T-cell (primary cell): ENCODE data around the gene SORCS3. TPM values are rescaled to one million over a fixed set of nuclear protein-coding genes. Genes with fewer than 3 reads are reported as not detected.

Experiments used
- ATAC-seq, 4 experiments: fragments of 200-7000 bp in 3 of 4; fragments of 150-1000 bp in 1 of 4; cut with Tn5 transposase; replicated peaks in 1 of 4; 1 replicate in 3 of 4; 2 replicates in 1 of 4; pipeline ENCODE4 v1.10.0; 2021; ENCODE audit warnings: moderate library complexity in 3 of 4, mild to moderate bottlenecking in 2 of 4, moderate number of reproducible peaks in 1 of 4
- CTCF ChIA-PET, 2 donors: fragments of 300-600 bp; sonication (Branson Sonifier 250); formaldehyde crosslinking; loops; one replicate each; lab custom pipeline; 2022; ENCODE audit warnings: antibody characterized with exemption in 2 of 2; lab: Charles Lee
- POLR2A ChIA-PET, 2 donors: fragments of 300-600 bp; sonication (Branson Sonifier 250); formaldehyde crosslinking; loops; one replicate each; lab custom pipeline; 2022; ENCODE audit warnings: antibody characterized with exemption in 2 of 2; lab: Charles Lee
- DNase-seq, 35 experiments: peaks; one replicate each; pipeline versions ENCODE4 v3.0.0 to v3.0.0-alpha.2; 2013 to 2023
- H3K27ac ChIP-seq: one replicate; pipeline ENCODE4 v1.5.1; 2013; ENCODE audit warnings: low read length
- H3K27me3 ChIP-seq, 2 experiments: replicated peaks in 1 of 2; 1 replicate in 1 of 2; 2 replicates in 1 of 2; pipeline versions ENCODE4 v1.6.1 to v1.7.0; 2013; ENCODE audit warnings: low read length in 1 of 2, mixed read lengths in 1 of 2; ENCODE audit not compliant: control insufficient read depth in 2 of 2, insufficient read depth in 2 of 2; ENCODE audit errors: extremely low read depth in 1 of 2
- H3K36me3 ChIP-seq, 2 donors: 1 replicate in 1 of 2; 2 replicates in 1 of 2; pipeline versions ENCODE4 v1.6.1 to v1.7.0; 2013; ENCODE audit warnings: low read length in 1 of 2; ENCODE audit not compliant: control insufficient read depth in 2 of 2, insufficient read depth in 1 of 2; ENCODE audit errors: extremely low read depth in 1 of 2
- H3K4me1 ChIP-seq, 2 experiments: 1 replicate in 1 of 2; 2 replicates in 1 of 2; pipeline versions ENCODE4 v1.6.1 to v1.7.0; 2013; ENCODE audit warnings: low read length in 2 of 2, mixed read lengths in 1 of 2; ENCODE audit not compliant: insufficient read depth in 2 of 2, control insufficient read depth in 1 of 2; ENCODE audit errors: extremely low read depth in 1 of 2
- H3K4me3 ChIP-seq, 2 donors: 1 replicate in 1 of 2; 2 replicates in 1 of 2; pipeline versions ENCODE4 v1.5.1 to v1.7.0; 2013; ENCODE audit warnings: mild to moderate bottlenecking in 2 of 2, low read length in 1 of 2, moderate library complexity in 1 of 2; ENCODE audit not compliant: control insufficient read depth in 1 of 2; ENCODE audit errors: extremely low read depth in 1 of 2
- H3K9me3 ChIP-seq: 2 replicates; pipeline ENCODE4 v1.7.0; 2013
- H3K27ac Mint-ChIP-seq, 2 donors: one replicate each; pipeline ENCODE4 v1.8.0; 2020 to 2021; ENCODE audit warnings: mild to moderate bottlenecking in 2 of 2, mixed read lengths in 2 of 2
- H3K27me3 Mint-ChIP-seq, 2 donors: one replicate each; pipeline ENCODE4 v1.8.0; 2021 to 2022; ENCODE audit warnings: mixed read lengths in 2 of 2
- H3K36me3 Mint-ChIP-seq: one replicate; pipeline ENCODE4 v1.8.0; 2021; ENCODE audit warnings: mixed read lengths
- H3K4me1 Mint-ChIP-seq, 3 donors: one replicate each; pipeline ENCODE4 v1.8.0; 2020 to 2022; ENCODE audit warnings: mixed read lengths in 3 of 3, mild to moderate bottlenecking in 1 of 3
- H3K4me3 Mint-ChIP-seq, 3 donors: one replicate each; pipeline ENCODE4 v1.8.0; 2020 to 2022; ENCODE audit warnings: mild to moderate bottlenecking in 3 of 3, mixed read lengths in 3 of 3, moderate library complexity in 3 of 3
- H3K9me3 Mint-ChIP-seq, 3 donors: one replicate each; pipeline ENCODE4 v1.8.0; 2020 to 2022; ENCODE audit warnings: mixed read lengths in 3 of 3
- WGBS: methylation state at CpG from one replicate; pipeline ENCODE4 v1.1.5; 2013; ENCODE audit warnings: missing lambda C conversion rate; ENCODE audit not compliant: insufficient coverage; 5-methylcytosine and 5-hydroxymethylcytosine counted together
- total RNA-seq, 35 experiments: library from RNA in 6 of 35; stranded (reverse) in 6 of 35; fragments of 120-200 nt in 1 of 35; gene quantifications; one replicate each; pipeline versions ENCODE4 v1.2.1 to v1.2.4 and lab custom pipeline; 2013 to 2026

Gene SORCS3
- total RNA-seq, 5 donors from 2014 or later (not counting 1 experiment from before 2014, with no cell fraction given), result 0.03 to 1.8 (median 0.50) TPM; not detected in 1

DNA sequence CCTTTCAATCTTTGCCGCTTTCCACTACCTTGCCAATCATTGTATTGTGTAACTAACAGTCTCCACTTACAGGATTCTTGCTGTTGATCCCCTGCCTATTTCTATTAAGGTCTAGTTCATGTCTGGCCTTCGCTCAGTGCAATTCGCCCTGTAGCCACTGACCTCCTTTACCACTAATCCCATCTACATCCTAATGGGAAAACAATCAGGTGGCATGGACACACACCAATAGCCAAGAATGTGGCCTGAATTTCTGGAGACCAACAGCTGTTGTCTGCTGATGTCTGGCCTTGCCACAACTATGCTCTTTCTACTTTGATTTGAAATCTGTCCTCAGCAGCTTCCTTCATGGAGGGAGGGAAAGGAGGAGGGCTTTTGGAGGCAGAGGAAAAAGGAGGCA is 546.2 kb downstream of the SORCS3 start:
- Mint-ChIP-seq H3K9me3 (peaks cover 0 to 7% (median 0%) of the 10 kb centered on the region in 3 donors), H3K27me3 (no peaks in the 10 kb centered on the region), H3K36me3 (no peaks in the 10 kb centered on the region), H3K4me1 (no peaks in the 10 kb centered on the region), H3K27ac (no peak overlapping the region), H3K4me3 (no peak overlapping the region)
- ChIA-PET CTCF (no interaction called here), POLR2A (no interaction called here)
- H3K27ac ChIP-seq, result no peak overlapping the region
- ATAC-seq (no peak), DNase-seq (no peak)
- WGBS, result 83% methylated on average over 2 of the region's 3 CpGs
- no peaks in the 10 kb centered on the region for H3K27me3 ChIP-seq
- H3K36me3 ChIP-seq, result no peaks in the 10 kb centered on the region
- no peaks in the 10 kb centered on the region for H3K4me1 ChIP-seq
- no peak overlapping the region for H3K4me3 ChIP-seq
- H3K9me3 ChIP-seq, result no peaks in the 10 kb centered on the region

DNA sequence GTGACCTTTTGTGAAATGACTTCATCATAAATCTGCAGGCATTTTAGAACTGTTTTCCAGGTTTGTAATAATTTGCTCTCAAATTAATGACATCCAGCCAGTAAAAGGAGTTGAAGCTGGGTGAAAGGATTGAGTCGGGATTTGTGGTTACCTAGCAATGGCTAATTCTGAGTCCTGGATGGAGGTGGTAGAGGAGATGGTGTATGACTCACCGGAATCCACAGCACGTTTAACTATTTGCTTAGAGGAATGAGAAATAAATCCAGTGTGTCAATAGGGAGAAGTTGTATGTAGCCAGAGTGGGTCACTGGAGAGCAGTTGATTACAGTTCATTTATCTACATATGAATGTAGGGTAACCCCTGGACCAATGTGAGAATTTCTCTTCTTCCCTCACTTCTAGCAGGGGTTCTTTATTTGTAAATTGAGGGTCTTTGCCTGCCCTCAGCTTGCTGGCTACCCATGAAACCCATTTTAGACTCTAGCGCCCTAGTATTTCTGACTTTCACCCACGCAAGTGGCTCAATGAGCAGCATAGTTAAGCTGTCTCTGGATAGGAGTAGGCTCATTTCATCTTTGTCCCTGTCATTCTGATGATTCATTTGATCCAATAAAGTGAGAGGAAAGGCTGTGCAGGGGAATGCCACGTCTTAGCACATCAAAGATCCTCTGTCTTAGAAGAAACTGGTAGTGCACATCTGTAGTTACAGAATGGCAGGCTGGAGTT is 547.8 kb downstream of the SORCS3 start:
- 90% methylated on average over 3 of the region's 6 CpGs for WGBS
- Histone ChIP-seq H3K9me3 (no peaks in the 10 kb centered on the region), H3K4me1 (no peaks in the 10 kb centered on the region), H3K4me3 (no peak overlapping the region), H3K36me3 (no peaks in the 10 kb centered on the region), H3K27ac (no peak overlapping the region), H3K27me3 (no peaks in the 10 kb centered on the region)
- no peak overlapping the region for H3K4me3 Mint-ChIP-seq
- ChIA-PET POLR2A (interaction anchor here in 1 of 2 donors (0.6 kb wide), 1 partner anchor 15 kb away, joined by 3 read pairs; no protein-coding TSS in a partner anchor), CTCF (no interaction called here)
- H3K27ac Mint-ChIP-seq, result no peak overlapping the region
- H3K36me3 Mint-ChIP-seq, result no peaks in the 10 kb centered on the region
- H3K9me3 Mint-ChIP-seq, result peaks cover 0 to 7% (median 0%) of the 10 kb centered on the region in 3 donors
- DNase-seq (no peak), ATAC-seq (no peak)
- H3K4me1 Mint-ChIP-seq, result no peaks in the 10 kb centered on the region
- no peaks in the 10 kb centered on the region for H3K27me3 Mint-ChIP-seq

DNA sequence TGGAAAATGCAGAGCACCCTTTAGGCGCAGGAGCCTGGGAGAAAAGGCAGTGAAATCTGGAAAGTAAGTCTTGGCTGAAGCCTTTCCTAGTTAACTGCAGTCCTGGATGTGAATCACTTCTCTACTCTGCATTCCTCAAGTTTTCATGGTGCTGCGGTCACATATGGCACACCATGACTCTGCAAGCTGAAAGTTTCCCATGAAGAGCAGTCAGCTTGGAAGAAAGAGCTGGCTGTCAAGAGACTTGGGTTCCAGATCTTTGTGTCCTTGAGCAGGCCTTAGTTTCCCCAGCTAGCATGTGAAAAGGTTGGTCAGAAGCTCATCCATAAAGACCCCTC is 548.3 kb downstream of the SORCS3 start:
- Mint-ChIP-seq H3K4me1 (no peaks in the 10 kb centered on the region), H3K9me3 (peaks cover 0 to 7% (median 0%) of the 10 kb centered on the region in 3 donors), H3K36me3 (no peaks in the 10 kb centered on the region), H3K27me3 (no peaks in the 10 kb centered on the region), H3K4me3 (no peak overlapping the region), H3K27ac (no peak overlapping the region)
- Histone ChIP-seq H3K36me3 (no peaks in the 10 kb centered on the region), H3K4me1 (no peaks in the 10 kb centered on the region), H3K4me3 (no peak overlapping the region), H3K27ac (no peak overlapping the region), H3K27me3 (no peaks in the 10 kb centered on the region), H3K9me3 (no peaks in the 10 kb centered on the region)
- ChIA-PET POLR2A (no interaction called here), CTCF (no interaction called here)
- WGBS, result 79% methylated on average over 2 of the region's 2 CpGs
- no peak for DNase-seq
- no peak for ATAC-seq

DNA sequence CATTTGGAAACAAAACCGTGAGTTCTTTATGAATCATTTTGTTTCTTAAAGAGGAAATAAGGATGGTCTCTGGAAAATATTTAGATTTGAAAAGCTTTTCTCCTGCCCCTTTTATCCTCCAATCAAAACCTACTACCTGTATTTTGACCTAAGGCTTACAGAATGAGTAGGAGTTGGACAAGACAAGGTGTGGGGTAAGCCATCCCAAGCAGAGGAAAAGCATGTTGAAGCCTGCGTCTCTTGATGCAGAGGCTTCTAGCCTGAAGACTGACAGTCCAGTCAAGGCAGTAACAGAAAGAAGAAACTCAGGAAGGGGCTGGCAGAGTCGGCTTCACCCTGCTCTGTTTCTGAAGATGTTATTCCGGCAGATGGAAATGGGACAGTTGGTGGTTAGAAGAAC is 551.1 kb downstream of the SORCS3 start:
- H3K27me3 ChIP-seq, result no peaks in the 10 kb centered on the region
- Mint-ChIP-seq H3K4me3 (no peak overlapping the region), H3K36me3 (no peaks in the 10 kb centered on the region), H3K4me1 (no peaks in the 10 kb centered on the region), H3K27me3 (no peaks in the 10 kb centered on the region), H3K9me3 (peaks cover 0 to 2% (median 1%) of the 10 kb centered on the region in 3 donors), H3K27ac (no peak overlapping the region)
- no peaks in the 10 kb centered on the region for H3K4me1 ChIP-seq
- no peak for DNase-seq
- ChIA-PET POLR2A (no interaction called here), CTCF (no interaction called here)
- ATAC-seq, result no peak
- H3K9me3 ChIP-seq, result no peaks in the 10 kb centered on the region
- WGBS, result 82% methylated on average over 1 of the region's 4 CpGs
- H3K27ac ChIP-seq, result no peak overlapping the region
- H3K4me3 ChIP-seq, result no peak overlapping the region
- H3K36me3 ChIP-seq, result no peaks in the 10 kb centered on the region

DNA sequence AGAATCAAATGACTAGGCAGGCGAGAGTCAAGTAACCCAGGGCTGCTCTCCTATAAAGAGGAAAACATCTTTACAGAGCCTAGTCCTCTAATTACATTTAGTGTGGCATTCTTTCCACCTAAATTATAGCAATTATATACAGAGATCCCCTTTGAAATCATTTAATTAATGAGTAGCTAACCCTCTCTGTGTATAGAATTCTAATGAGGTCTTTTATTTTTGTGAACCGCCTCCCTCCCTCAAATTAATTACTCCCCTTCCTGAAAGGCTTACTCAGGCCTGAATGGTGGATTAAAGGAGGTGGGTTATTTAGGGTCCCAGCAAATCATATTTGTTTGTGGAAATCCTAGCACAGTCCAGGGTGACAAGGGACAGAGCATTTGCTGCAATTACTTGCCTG is 551.8 kb downstream of the SORCS3 start:
- H3K4me1 Mint-ChIP-seq, result no peaks in the 10 kb centered on the region
- ChIA-PET CTCF (no interaction called here), POLR2A (no interaction called here)
- Histone ChIP-seq H3K27ac (no peak overlapping the region), H3K9me3 (no peaks in the 10 kb centered on the region), H3K4me3 (no peak overlapping the region), H3K27me3 (no peaks in the 10 kb centered on the region), H3K36me3 (no peaks in the 10 kb centered on the region), H3K4me1 (no peaks in the 10 kb centered on the region)
- no peaks in the 10 kb centered on the region for H3K36me3 Mint-ChIP-seq
- no peak overlapping the region for H3K4me3 Mint-ChIP-seq
- ATAC-seq (no peak), DNase-seq (no peak)
- no peaks in the 10 kb centered on the region for H3K27me3 Mint-ChIP-seq
- WGBS, result no CpG with 5 or more reads among the region's 2 CpGs
- H3K9me3 Mint-ChIP-seq, result peaks cover 0 to 2% (median 0%) of the 10 kb centered on the region in 3 donors
- H3K27ac Mint-ChIP-seq, result no peak overlapping the region

DNA sequence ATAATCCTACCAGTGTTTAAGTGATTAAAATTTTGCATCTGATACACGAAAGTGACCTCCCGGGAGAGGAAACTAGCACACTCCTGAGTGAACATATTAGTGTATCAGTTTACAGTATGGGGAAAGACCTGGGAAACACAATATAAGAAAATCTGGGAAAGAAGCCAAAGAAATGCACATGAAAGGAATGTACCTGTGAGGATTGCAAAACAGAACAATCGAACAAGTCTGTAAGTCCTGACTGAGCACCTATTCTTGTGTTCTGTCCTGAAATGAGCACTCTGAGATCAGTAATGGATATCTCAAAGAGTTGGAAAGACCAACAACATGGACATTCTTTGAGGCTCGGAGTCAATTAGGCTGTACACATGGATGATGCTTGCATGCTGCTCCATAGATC is 554.7 kb downstream of the SORCS3 start:
- Mint-ChIP-seq H3K27me3 (no peaks in the 10 kb centered on the region), H3K4me3 (no peak overlapping the region), H3K9me3 (peaks cover 0 to 2% (median 0%) of the 10 kb centered on the region in 3 donors), H3K4me1 (no peaks in the 10 kb centered on the region), H3K27ac (no peak overlapping the region), H3K36me3 (no peaks in the 10 kb centered on the region)
- no peak for ATAC-seq
- no peaks in the 10 kb centered on the region for H3K4me1 ChIP-seq
- POLR2A ChIA-PET, result no interaction called here
- CTCF ChIA-PET, result no interaction called here
- no peaks in the 10 kb centered on the region for H3K9me3 ChIP-seq
- no peaks in the 10 kb centered on the region for H3K36me3 ChIP-seq
- no peak overlapping the region for H3K27ac ChIP-seq
- no peak for DNase-seq
- H3K4me3 ChIP-seq, result no peak overlapping the region
- H3K27me3 ChIP-seq, result no peaks in the 10 kb centered on the region
- WGBS, result 56% methylated on average over 4 of the region's 4 CpGs
